Activated CD8-positive, alpha-beta memory T cell treated with anti-CD3 and anti-CD28 coated beads for 24 hours (primary cell): ENCODE measurements around the gene GUCY2D.
"Not testable (repeated sequence)": the region's sequence is repeated elsewhere in the genome, so short reads cannot be mapped to it uniquely, and the experiment has no call there.

Experiments
- DNase-seq: peaks from one replicate; pipeline ENCODE4 v3.0.0-alpha.2; 2020

The GUCY2D gene

DNA sequence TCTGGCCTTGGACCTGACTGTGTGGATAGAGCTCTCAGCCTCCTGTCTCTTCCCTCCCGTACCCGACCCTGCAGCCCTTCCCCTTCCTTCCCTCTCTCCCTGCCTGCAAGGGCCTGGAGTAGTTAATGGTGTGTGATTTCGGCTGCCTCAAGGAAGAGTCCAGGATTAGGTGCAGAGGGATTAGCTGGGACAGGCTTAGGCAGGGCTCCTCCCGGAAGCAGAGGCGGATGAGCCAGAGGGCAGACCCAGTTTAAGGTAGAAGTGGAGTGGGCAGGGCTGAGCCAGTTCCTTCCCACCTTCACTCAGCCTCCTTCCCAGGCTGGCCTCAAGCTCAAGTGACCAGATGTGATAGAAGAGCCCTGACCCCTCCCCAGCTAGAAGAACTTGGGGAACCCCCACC lies 16.8 kb downstream of the GUCY2D start:
- DNase-seq = no peak

DNA sequence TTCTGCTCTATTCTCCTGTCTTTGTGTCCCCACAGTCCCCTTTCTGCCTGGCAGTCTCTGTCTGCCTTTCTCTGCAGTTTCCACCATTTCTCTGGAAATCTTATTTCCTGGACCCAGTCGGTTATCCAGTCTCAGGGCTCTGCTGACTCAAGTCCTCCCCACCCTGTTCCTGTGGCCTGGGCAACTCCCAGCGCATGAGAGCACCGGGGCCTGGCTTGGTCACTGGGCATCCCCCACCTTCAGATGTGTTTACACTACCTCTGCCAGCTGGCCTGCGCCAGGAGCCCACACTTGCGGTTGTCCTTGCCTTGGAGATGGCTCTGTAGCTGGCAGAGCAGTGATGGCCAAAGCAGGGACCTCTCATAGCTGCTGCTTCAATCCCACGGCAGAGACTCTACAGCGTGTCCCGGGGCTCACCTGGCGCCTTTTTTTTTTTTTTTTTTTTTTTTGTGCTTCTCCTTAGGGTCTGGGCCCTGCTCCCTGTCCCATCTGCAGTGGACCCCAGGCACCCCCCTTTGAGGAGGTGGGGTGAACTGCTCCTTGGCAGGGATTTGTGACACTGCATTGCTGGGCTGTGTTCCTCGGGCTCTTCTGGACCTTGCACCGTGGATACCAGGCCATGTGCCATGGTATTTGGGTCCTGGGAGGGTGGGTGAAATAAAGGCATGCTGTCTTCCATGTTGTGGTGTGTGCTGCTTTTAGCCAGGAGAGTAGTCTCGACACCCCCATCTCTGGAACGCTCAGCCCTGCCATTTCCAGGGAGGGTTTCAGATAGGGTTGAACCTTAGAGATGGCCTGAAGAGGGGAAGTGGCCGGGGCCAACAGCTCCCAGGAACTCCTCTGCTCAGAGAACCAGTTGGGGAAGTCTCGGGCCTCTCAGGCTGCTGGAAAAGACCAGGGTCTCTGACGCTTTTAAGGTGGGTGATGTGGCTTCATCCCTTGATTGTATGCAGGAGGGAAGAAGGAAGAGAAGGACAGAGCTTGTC lies 17.5 kb downstream of the GUCY2D start:
- no peak for DNase-seq

DNA sequence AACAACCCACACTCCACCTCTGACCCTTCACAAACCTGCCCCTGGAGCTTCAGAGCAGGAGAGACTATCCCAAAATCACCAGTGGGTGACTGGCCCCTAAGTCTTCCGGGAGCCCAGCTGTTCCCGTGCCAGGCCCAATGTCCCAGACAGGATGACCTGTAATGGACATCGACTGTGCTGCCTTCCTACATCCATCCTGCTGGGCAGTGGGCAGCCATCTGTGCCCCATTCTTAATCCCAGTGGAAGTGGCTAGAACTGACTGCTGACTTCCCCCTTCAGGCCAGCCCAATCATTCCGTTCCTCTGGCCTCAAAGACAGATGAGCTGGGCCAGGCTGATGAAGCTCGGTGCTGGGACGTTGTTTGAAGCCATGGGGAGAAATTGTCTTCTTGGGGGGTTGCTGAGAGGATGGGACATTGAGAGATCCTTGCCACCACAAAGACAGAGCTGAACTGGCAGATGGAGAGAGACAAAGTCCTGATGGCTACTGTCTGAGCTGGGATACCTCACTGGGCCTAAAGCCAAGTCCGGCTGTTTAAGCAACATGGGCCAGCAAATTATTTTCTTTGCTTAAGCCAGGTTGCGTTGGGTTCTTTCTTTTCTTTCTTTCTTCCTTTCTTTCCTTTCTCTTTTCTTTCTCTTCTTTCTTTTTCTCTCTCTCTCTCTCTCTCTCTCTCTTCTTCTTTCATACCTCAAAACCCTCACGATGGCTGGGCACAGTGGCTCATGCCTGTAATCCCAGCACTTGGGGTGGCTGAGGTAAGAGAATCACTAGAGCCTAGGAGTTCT lies 18.6 kb downstream of the GUCY2D start:
- no peak for DNase-seq

DNA sequence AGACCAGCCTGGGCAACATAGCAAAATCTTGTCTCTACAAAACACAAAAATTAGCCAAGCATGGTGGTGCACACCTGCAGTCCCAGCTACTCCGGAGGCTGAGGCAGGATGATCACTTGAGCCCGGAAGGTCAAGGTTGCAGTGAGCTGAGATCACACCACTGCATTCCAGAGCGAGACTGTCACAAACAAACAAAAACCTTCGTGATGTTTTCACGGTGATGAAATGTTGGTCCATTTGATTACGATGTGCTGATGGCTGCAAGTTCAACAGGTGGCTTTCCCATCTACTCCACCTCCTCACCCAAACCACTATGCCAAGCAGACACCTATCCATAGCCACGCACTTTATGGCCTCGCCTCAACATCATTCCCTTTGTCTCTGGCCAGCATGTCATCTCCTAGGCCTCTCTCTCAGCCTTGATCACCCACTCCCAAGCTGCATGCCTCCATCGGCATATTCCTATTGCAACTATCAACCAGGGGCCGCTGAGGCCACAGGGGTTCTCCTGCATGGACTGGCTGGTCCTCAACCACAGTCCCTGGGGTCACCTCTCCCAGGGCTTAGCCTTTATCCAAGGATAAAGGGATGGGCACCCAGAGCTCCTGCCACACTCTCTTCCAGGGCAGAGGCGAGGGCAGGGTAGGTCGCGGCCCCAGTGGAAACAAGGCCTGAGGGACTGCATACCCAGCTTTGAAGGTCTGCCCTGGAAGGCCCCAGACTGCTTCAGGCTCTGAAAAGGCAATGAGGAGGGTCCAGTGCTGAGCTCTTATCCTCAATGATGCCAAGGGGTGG lies 19.3 kb downstream of the GUCY2D start:
- no peak for DNase-seq

DNA sequence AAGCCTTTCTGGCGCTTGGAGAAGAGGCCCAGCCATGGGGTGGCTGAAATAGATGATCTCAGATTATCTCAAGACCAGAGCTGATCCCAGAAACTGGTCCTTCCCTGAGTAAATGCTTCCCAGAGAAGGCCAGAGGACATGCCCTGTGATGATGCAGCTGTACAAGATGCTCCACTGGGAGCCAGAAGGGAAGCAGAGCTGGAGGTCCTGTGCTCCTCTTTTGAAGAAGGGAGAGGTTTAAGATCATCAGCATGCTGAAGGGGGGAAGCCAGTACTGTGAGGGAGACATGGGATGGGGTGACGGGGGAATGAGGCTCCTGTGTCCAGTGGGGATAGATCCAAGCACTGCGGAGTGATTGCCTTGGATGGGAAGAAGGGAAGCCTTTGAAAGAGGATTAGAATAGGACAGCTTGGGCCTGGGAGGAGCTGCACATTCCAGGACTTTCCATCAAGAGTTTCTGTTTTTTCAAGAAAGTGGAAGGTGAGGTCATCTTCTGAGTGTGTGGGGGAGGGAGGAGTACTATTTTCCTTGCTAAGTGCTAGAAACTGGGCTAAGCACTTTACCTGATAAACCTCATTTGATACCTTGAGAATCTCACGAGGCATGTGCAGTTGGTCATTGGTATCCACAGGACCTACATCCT lies 20.1 kb downstream of the GUCY2D start:
- DNase-seq = no peak

DNA sequence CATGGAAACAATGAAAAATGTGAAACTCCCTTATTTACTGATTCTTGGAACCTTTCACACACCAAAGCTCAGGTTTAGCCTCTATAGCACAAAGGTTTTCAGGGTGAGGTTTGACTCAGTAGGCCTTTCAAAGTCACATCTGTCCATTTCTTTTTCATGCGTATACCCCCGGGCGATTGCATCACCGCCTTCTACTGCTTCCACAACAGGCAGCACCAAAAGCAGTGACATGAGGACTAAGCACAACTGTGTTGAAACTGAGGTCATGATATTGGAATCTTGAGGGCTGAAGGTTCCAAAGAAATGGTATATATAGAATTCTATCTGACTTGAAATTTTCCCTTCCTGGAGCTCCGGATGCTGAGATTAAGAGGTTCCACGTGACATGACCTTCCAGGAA lies 21.7 kb downstream of the GUCY2D start:
- DNase-seq = not testable (repeated sequence)

DNA sequence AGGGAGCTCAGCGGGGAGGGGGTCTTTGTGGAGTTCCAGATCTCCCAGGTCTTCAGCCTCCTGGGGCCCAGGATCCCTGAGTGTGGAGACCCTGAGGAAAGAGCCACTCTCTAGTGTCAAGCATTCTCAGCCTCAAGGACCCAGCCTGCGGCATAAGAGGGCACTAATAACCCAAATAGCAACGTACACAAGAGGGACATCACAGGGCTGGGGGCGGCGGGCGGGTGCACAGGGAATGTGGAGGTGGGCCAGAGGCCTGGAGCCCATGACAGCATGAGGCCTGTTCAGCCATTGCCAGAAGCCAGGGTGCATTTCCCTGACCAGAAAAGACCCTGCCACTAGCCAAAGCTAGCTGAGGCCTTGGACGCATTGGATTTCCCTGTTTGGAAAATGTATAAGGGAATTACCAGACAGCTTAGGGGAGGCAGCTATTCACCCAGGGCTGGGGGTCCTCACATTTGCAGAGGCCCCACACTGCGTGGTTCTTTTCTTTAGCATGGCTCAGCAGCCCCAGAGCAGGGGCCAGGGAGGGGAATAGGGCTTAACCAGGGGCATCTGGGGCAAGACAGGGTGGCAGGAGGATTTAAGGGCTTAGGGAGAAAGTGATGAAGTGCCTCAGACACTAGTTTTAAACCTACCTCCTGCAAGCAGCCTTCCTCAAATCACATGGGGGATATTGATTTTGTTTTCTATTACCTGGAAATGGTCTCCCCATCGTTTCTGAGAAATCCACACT lies 22.9 kb downstream of the GUCY2D start:
- DNase-seq = no peak

DNA sequence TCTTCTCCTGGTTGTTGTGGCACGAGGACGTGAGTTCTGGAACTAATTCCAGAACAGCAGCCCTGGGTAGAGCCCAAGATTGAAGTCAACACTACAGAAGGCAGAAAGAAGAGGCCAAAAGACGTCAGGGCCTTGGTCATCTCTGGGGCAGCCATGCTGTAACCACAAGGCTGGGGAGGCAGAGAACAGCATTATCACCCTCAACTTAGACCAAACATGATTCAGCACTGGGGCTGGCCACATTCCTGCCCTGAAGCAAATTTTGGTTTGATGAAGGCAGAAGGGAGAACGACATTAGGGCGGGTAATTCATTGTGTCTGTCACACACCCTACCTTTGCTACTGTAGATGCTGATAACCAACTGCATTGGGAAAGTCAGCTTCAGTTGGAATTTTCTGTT lies 26.7 kb downstream of the GUCY2D start:
- no peak for DNase-seq

DNA sequence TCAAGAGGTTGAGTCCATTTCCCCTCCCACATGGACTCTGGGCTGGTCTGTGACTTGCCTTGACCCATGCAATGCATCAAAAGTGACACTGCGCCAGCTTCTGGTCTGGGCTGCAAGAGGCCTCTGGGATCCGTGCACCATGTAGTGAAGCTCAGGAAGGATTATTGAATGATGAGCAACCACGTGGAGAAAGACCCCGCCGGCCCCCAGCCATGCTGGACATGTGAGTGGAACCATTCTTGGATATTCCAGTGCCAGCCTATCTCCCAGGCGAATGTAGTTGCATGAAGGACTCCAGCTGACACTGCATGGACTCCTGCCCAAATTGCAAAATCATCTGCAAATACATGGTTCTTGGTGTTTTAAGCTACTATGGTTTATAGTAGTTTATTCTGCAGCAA lies 28.8 kb downstream of the GUCY2D start:
- DNase-seq = no peak

DNA sequence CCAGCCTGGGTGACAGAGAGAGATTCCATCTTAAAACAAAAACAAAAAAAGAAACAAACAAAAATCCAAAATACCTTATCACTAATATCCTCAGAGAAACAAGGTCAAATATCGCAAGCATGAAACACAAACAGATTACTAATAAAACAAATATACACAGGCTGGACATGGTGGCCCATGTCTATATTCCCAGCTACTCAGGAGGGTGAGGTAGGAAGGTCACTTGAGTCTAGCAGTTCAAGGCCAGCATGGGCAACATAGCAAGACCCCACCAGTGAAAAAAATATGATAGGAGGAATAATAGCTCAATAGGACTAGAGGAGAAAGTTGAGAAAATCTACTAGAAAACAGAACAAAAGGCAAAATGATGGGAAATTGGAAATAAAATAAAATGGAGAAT lies 29.5 kb downstream of the GUCY2D start:
- no peak for DNase-seq

DNA sequence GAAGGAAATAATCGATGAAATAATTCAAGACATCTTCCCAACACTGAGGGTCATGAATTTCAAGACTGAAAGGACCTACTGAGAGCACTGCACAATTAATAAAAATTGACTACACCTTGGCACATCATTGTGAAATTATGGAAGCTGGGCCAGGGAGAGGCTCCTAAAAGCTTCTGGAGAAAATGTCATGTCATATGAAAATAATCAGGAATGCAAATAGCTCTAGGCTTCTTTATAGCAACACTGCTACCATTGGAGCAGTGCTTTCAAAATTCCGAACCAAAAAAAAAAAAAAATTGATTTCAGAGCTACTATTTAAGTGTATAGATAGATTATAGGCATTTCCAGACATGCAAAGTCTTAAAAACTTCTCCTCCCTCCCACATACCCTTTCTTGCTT lies 30.0 kb downstream of the GUCY2D start:
- no peak for DNase-seq

DNA sequence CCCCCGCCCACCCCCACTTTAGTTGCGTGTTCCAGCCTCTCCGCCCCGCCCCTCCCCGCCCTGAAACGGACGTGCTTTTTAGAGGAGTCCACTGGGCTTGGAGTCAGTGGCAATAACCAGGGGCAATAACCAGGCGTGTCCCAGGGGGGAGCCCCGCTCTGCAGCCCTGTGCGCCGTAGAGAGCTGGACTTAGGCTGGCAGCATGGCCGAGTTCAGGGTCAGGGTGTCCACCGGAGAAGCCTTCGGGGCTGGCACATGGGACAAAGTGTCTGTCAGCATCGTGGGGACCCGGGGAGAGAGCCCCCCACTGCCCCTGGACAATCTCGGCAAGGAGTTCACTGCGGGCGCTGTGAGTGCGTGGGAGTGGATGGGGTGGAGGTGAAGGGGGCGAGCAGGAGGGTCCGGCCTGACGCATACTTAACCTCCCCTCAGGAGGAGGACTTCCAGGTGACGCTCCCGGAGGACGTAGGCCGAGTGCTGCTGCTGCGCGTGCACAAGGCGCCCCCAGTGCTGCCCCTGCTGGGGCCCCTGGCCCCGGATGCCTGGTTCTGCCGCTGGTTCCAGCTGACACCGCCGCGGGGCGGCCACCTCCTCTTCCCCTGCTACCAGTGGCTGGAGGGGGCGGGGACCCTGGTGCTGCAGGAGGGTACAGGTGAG lies 36.7 kb downstream of the GUCY2D start, which contains the start of gene ALOX15B:
ALOX15B (plus strand) TSS at position 106 of the 657 bp plus-strand sequence; CDS start at position 203, 97 bp downstream.
- no peak for DNase-seq

DNA sequence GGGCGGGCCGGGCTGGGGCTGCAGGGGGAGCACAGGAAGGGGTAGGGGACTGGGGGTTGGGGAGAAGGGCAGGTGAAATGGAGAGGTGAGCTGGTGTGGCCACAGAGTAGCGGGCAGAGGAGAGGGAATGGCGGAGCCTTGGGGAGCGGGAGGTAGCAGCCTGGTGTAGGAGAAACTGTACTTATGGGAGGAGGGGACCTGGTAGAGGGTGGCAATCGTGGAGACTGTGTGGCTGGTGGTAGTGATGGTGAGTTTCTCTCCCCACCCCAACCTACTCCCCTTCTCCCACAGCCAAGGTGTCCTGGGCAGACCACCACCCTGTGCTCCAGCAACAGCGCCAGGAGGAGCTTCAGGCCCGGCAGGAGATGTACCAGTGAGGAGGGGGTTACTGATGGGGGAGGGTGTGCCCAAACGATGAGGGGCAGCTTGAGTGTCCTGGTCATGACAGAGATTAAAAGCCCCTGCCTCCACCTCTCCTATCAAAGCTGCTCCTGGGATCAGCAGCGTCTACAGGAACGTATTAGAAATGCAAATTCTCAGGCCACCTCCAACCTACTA lies 37.3 kb downstream of the GUCY2D start:
- DNase-seq = no peak

DNA sequence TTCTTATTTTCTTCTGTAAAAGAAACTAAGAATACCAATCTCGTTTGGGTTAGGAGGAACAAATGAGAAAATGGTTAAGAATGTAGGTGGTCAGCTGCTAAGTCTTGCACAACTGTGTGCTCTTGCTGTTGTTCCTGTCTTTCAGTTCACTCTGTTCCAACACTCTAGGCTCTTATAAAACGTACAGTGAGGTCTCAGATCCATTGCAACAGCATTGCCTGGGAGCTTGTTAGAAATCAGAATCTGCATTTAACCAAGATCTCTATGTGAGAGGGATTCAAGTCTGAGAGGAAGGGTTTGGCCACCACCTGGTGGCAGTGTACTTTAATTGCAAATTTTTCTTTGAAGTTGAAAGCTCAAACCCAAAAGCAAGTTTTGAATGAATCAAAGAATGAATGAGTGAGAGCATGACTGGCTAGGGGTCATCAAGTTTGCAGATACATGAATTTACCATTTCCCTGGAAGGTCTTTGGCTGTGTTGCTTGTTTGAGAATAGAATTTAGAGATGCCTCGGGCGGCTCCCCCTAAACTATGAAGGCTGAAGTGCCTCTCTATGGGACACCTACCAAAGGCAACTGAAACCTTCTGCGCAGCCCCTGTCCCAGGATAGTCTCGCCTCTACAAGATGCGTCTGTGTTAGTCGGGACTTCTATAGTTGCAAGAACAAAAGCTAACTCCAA lies 39.0 kb downstream of the GUCY2D start:
- DNase-seq = no peak

DNA sequence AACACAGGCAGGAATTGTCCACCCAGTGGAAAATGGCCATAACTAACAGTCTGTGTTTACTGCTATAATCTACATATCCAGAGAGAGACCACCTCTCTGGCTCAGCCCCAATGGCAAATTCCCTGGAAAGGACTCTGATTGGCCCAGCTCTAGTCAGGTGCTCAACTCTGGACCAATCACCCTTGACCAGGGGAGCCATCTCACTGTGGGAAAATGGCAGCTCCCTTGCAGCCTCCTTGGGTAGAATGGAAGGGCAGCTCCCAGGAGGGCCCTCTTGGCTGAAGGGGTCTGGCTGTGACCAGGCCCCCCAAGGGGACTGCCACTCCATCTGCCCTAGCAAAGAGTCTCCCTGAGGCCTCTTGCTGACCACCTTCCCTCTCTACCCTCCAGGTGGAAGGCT lies 39.6 kb downstream of the GUCY2D start:
- no peak for DNase-seq

DNA sequence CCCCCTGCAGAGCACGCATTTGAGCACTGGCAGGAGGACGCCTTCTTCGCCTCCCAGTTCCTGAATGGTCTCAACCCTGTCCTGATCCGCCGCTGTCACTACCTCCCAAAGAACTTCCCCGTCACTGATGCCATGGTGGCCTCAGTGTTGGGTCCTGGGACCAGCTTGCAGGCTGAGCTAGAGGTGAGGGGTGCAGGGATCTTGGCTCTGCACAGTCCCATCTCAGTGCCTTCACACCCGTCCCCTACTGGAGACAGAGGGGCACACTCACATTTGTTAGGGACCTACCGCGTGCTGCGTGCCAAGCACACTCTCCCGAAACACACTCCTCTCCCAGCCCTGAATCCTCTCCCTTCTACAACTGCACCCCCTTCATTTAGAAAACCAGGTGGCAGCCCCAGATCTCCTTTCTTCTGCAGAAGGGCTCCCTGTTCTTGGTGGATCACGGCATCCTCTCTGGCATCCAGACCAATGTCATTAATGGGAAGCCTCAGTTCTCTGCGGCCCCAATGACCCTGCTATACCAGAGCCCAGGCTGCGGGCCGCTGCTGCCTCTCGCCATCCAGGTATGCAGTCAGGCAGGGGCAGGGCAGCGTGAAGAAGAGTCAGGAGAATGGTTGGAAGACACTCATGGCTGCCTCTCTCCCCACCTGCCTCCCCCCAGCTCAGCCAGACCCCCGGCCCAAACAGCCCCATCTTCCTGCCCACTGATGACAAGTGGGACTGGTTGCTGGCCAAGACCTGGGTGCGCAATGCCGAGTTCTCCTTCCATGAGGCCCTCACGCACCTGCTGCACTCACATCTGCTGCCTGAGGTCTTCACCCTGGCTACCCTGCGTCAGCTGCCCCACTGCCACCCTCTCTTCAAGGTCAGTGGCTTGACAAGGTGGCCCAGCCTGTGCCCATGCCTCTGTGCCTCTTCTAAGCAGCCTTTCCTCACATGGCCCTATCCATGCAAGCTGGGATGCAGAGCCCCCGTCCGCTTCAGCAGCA lies 42.7 kb downstream of the GUCY2D start:
- no peak for DNase-seq

DNA sequence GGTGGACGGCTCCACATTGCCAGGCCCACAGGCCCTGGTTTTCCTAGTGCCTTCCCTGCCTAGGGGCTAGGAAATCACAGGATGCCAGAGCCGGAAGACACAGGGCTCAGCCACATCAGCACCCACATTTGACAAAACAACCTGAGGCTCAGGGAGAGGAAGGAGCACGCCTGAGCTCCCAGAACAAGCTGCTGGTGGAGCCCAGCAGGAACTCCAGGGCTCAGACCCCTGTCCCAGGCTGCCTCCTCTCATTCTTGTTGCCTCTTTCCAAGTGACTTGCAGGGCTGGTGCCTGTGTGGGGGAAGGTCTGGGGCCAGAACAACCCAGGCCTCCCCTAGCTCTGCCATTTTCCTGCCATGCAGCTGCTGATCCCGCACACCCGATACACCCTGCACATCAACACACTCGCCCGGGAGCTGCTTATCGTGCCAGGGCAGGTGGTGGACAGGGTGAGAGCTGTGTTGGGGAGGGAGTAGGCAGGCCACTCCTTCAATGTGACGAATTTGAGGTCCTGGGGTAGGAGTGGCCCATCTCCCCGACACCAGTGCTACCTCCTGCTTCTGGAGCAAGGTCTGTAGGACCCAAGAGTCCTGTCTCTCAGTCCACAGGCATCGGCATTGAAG lies 44.0 kb downstream of the GUCY2D start:
- no peak for DNase-seq
